ENCODE measurements around the gene ATP6V0B.

ATP6V0B gene

DNA sequence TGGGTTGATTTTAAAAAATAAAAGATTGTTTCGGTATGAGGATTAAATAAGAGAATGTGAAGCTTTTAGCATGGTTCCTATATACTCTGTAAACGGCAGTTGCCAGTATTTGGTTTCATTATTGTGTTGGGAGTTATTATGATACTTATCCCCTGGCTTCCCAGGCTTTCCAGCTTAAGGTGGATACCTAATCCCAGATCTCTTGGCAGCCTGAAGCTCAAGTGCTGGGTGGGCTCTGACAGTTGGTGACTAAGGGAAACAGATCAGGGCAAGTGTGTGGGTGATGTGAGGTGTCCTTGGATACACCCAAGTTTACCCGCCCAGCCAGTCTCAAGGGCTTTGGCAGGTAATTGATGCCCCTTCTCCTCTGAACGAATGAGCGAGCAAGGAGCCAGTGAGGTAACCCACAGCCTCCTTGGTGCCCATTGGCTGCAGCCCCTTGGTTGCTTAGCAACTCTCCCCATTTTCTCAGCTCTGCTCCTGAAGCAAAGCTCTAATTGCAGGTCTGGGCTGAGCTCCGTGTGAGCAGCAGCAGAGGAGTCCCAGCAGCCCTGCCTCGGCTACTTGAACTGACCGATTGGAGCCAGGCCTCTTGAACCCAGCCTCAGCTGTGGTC is 21.9 kb upstream of the ATP6V0B start:
- TF ChIP-seq GATA3 (IDR thresholded peaks at IDR 0.05; ENCODE audit: low read depth, low read length) (no peak), GATA2 (IDR thresholded peaks at IDR 0.05; ENCODE audit: low read depth, low read length) (no peak)

- TF ChIP-seq GATA2 (IDR thresholded peaks at IDR 0.05; ENCODE audit: low read depth, low read length) (no peak), GATA3 (IDR thresholded peaks at IDR 0.05; ENCODE audit: low read depth, low read length) (no peak)
Observed at GRCh38 chr1:43953361-43953760, 21.4 kb upstream of the ATP6V0B start.

- TF ChIP-seq GATA2 (IDR thresholded peaks at IDR 0.05; ENCODE audit: low read depth, low read length) = no peak
- no peak for TF ChIP-seq GATA3 (IDR thresholded peaks at IDR 0.05; ENCODE audit: low read depth, low read length)
Observed at GRCh38 chr1:43954036-43954435, 20.7 kb upstream of the ATP6V0B start.

DNA sequence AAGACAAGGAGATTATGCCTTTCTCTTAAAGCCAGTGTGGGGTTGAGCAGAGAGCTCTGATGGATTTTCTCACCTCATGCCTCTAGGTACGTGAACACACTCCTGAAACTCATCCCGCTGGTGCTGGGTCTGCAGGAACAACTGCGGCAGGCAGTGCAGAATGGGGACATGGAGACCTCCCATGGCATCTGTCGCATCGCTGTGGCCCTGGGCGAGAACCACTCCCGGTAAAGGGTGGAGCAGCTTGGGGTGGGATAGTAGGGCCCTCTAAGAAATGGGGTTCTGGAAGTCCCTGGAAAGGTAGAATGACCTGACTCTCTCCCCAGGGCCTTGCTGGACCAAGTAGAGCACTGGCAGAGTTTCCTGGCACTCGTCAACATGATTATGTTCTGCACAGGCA is 18.5 kb upstream of the ATP6V0B start:
- TF ChIP-seq GATA2 (IDR thresholded peaks at IDR 0.05; ENCODE audit: low read depth, low read length) (no peak), GATA3 (IDR thresholded peaks at IDR 0.05; ENCODE audit: low read depth, low read length) (no peak)

- TF ChIP-seq GATA3 (IDR thresholded peaks at IDR 0.05; ENCODE audit: low read depth, low read length) (no peak), GATA2 (IDR thresholded peaks at IDR 0.05; ENCODE audit: low read depth, low read length) (no peak)
Observed at GRCh38 chr1:43957407-43958040, 17.2 kb upstream of the ATP6V0B start.

GRCh38 chr1:43958351-43959255 is 16.2 kb upstream of the ATP6V0B start:
- TF ChIP-seq GATA2 (IDR thresholded peaks at IDR 0.05; ENCODE audit: low read depth, low read length) (no peak), GATA3 (IDR thresholded peaks at IDR 0.05; ENCODE audit: low read depth, low read length) (no peak)

GRCh38 chr1:43960798-43961197 is 14.0 kb upstream of the ATP6V0B start:
- TF ChIP-seq GATA2 (IDR thresholded peaks at IDR 0.05; ENCODE audit: low read depth, low read length) (no peak), GATA3 (IDR thresholded peaks at IDR 0.05; ENCODE audit: low read depth, low read length) (no peak)

- TF ChIP-seq GATA2 (IDR thresholded peaks at IDR 0.05; ENCODE audit: low read depth, low read length) (no peak), GATA3 (IDR thresholded peaks at IDR 0.05; ENCODE audit: low read depth, low read length) (no peak)
Observed at GRCh38 chr1:43961692-43962091, 13.1 kb upstream of the ATP6V0B start.

DNA sequence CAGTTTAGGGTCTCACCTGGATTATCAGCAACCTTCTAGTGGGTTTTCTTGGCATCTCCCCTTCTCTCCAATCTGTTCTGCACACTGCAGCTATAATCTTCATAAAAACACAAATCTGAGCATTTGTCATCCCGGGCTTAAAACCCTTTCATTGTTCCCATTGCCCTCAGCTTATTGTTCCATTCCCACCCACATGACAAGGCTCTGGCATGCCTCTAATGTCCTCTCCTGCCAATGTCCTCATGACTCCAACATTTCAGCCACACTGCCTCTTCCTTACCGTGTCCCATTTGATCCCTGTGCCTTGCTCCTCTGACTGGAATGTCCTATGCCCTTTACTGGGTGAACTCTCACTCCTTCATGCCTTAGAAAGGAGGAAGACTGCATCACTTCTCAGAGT is 12.4 kb upstream of the ATP6V0B start:
- TF ChIP-seq GATA2 (IDR thresholded peaks at IDR 0.05; ENCODE audit: low read depth, low read length) (no peak), GATA3 (IDR thresholded peaks at IDR 0.05; ENCODE audit: low read depth, low read length) (no peak)

DNA sequence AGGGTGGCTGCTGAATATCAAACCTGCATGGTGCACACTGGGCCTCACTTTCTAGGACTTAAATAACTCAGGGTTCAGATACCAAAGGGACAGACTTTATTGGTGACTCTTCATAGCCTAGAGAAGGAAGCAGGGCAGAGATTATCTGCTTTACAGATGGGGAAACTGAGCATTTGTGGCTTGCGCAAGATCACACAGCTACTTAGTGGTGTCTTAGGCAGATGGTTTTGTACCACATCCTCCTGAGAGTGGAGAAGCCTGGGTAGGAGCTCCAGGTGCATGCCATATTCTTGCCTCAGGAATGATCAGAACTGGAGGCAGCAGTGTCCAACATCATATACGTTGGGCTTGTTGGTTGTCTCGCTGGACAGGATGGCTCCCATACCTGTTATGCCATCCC is 11.8 kb upstream of the ATP6V0B start:
- no peak for TF ChIP-seq GATA3 (IDR thresholded peaks at IDR 0.05; ENCODE audit: low read depth, low read length)
- TF ChIP-seq GATA2 (IDR thresholded peaks at IDR 0.05; ENCODE audit: low read depth, low read length) = no peak

DNA sequence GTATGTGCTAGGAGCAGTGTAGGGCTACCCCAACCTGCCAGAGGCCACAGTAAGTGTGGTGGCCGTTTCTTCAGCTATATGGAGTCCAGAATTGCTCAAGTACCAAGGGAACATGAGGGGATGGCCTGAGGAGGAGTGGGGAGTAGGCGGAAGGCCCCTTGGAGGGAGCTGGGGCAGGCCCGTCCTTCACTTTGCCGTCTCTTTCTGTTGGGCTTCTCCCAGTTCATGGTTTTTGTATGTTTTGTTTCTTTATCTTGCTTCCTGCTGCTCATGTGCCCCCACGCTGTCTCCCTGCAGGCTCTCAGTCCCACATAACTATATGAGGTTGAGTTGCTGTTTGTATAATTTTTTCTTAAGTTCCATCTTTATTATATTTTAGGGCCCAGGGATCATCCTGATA is 10.9 kb upstream of the ATP6V0B start:
- TF ChIP-seq GATA3 (IDR thresholded peaks at IDR 0.05; ENCODE audit: low read depth, low read length) (no peak), GATA2 (IDR thresholded peaks at IDR 0.05; ENCODE audit: low read depth, low read length) (no peak)

GRCh38 chr1:43965316-43965715 is 9.4 kb upstream of the ATP6V0B start:
- no peak for TF ChIP-seq GATA2 (IDR thresholded peaks at IDR 0.05; ENCODE audit: low read depth, low read length)
- no peak for TF ChIP-seq GATA3 (IDR thresholded peaks at IDR 0.05; ENCODE audit: low read depth, low read length)

- no peak for TF ChIP-seq GATA2 (IDR thresholded peaks at IDR 0.05; ENCODE audit: low read depth, low read length)
- TF ChIP-seq GATA3 (IDR thresholded peaks at IDR 0.05; ENCODE audit: low read depth, low read length) = no peak
Observed at GRCh38 chr1:43968348-43968948, 6.3 kb upstream of the ATP6V0B start.

- no peak for TF ChIP-seq GATA2 (IDR thresholded peaks at IDR 0.05; ENCODE audit: low read depth, low read length)
- no peak for TF ChIP-seq GATA3 (IDR thresholded peaks at IDR 0.05; ENCODE audit: low read depth, low read length)
Observed at GRCh38 chr1:43969416-43969745, 5.4 kb upstream of the ATP6V0B start.

All from SH-SY5Y (cell line).